Measurements from ENCODE around the gene MRPL50. TPM values are rescaled to one million over a fixed set of nuclear protein-coding genes. Genes with fewer than 3 reads are reported as not detected.

MRPL50 gene
- total RNA-seq, 1 experiment from 2014 or later: 23.4 TPM

GRCh38 chr9:101380295-101380694, 18.1 kb downstream of the MRPL50 start:
- DNase-seq (ENCODE audit: low spot score): no peak

- DNase-seq (ENCODE audit: low spot score): no peak
Measured at GRCh38 chr9:101376111-101376848, 22.1 kb downstream of the MRPL50 start.

- no peak for DNase-seq (ENCODE audit: low spot score)
Measured at GRCh38 chr9:101375546-101375945, 22.9 kb downstream of the MRPL50 start.

GRCh38 chr9:101372327-101373118, 25.9 kb downstream of the MRPL50 start:
- DNase-seq (ENCODE audit: low spot score): no peak

- DNase-seq (ENCODE audit: low spot score): no peak
Measured at GRCh38 chr9:101371813-101372212, 26.6 kb downstream of the MRPL50 start.

- no peak for DNase-seq (ENCODE audit: low spot score)
Measured at GRCh38 chr9:101369884-101370531, 28.4 kb downstream of the MRPL50 start.

GRCh38 chr9:101369286-101369685, 29.1 kb downstream of the MRPL50 start:
- no peak for DNase-seq (ENCODE audit: low spot score)

- DNase-seq (ENCODE audit: low spot score): no peak
Measured at GRCh38 chr9:101367323-101367722, 31.1 kb downstream of the MRPL50 start.

GRCh38 chr9:101366038-101366756, 32.2 kb downstream of the MRPL50 start:
- no peak for DNase-seq (ENCODE audit: low spot score)

GRCh38 chr9:101365181-101365580, 33.2 kb downstream of the MRPL50 start:
- DNase-seq (ENCODE audit: low spot score): no peak

- no peak for DNase-seq (ENCODE audit: low spot score)
Measured at GRCh38 chr9:101362450-101362849, 36.0 kb downstream of the MRPL50 start.

- no peak for DNase-seq (ENCODE audit: low spot score)
Measured at GRCh38 chr9:101360647-101361046, 37.8 kb downstream of the MRPL50 start.

GRCh38 chr9:101359679-101360078, 38.7 kb downstream of the MRPL50 start:
- DNase-seq (ENCODE audit: low spot score): no peak

GRCh38 chr9:101356619-101357018, 41.8 kb downstream of the MRPL50 start:
- DNase-seq (ENCODE audit: low spot score): no peak

GRCh38 chr9:101354765-101355708, 43.4 kb downstream of the MRPL50 start:
- DNase-seq (ENCODE audit: low spot score): no peak

- no peak for DNase-seq (ENCODE audit: low spot score)
Measured at GRCh38 chr9:101354143-101354764, 44.2 kb downstream of the MRPL50 start.

GRCh38 chr9:101353683-101354082, 44.7 kb downstream of the MRPL50 start:
- no peak for DNase-seq (ENCODE audit: low spot score)

GRCh38 chr9:101352892-101353463, 45.4 kb downstream of the MRPL50 start:
- no peak for DNase-seq (ENCODE audit: low spot score)

- no peak for DNase-seq (ENCODE audit: low spot score)
Measured at GRCh38 chr9:101350285-101350684, 48.1 kb downstream of the MRPL50 start.

GRCh38 chr9:101342595-101342994, 55.8 kb downstream of the MRPL50 start:
- DNase-seq (ENCODE audit: low spot score): no peak
